Left ventricle myocardium inferior (tissue), 1 donor: ENCODE measurements around the gene PRKCQ. TPM values are rescaled to one million over a fixed set of nuclear protein-coding genes. Genes with fewer than 3 reads are reported as not detected.

Source experiments
- DNase-seq: peaks from one replicate; pipeline ENCODE4 v3.0.0-alpha.2; 2020
- H3K27ac ChIP-seq: fragments of 200-600 bp; replicated peaks from 2 replicates; pipeline ENCODE4 v1.8.0; 2021
- H3K27me3 ChIP-seq: fragments of 200-600 bp; 2 replicates; pipeline ENCODE4 v1.8.0; 2021; ENCODE audit warnings: low read depth
- H3K36me3 ChIP-seq: fragments of 200-600 bp; 2 replicates; pipeline ENCODE4 v1.8.0; 2021
- H3K4me1 ChIP-seq: fragments of 200-600 bp; 2 replicates; pipeline ENCODE4 v1.8.0; 2021
- H3K4me3 ChIP-seq: fragments of 200-600 bp; 2 replicates; pipeline ENCODE4 v1.8.0; 2021; ENCODE audit warnings: mild to moderate bottlenecking, moderate library complexity
- H3K9me3 ChIP-seq: fragments of 200-600 bp; replicated peaks from 2 replicates; pipeline ENCODE4 v1.8.0; 2021
- CTCF ChIP-seq: fragments of 200-600 bp; IDR thresholded peaks from 2 replicates; pipeline ENCODE4 v1.8.0; 2021; ENCODE audit warnings: antibody characterized with exemption, mild to moderate bottlenecking, borderline replicate concordance
- intact Hi-C: fragments of 100-400 bp; cut with micrococcal nuclease; formaldehyde crosslinking; loops from one replicate; pipeline ENCODE4 v1.11.0; 2022
- total RNA-seq: library from RNA; stranded (reverse); fragmentation: NEBNext Ultra II Directional; extraction: Animal tissue kit (Norgen Biotek cat#: 25700); gene quantifications from one replicate; pipeline ENCODE4 v1.2.1, GENCODE V29; 2021
- donor health status: DM: no; HTN: yes; CAD: no; lungs with severe emphysema.

Gene PRKCQ
- total RNA-seq, 1 donor from 2014 or later = 0.16 TPM

DNA sequence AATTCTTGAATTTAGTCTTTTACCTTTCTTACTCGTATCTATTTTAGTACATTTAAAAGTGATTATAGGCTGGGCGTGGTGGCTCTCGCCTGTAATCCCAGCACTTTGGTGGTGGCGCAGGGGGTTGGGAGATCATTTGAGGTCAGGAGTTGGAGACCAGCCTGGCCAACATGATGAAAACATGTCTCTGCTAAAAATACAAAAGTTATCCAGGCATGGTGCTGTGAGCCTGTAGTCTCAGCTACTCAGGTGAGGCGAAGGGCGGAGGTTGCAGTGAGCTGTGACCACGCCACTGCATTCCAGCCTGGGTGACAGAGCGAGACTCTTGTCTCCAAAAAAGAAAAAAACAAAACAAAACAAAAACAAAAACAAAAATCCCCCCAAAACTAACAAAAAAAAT, 12.2 kb downstream of the PRKCQ start:
- Histone ChIP-seq H3K27me3 (peaks cover 80% of the 10 kb centered on the region), H3K9me3 (no peaks in the 10 kb centered on the region), H3K27ac (no peak overlapping the region), H3K36me3 (no peaks in the 10 kb centered on the region), H3K4me3 (no peak overlapping the region), H3K4me1 (no peaks in the 10 kb centered on the region)
- no peak for DNase-seq
- TF ChIP-seq CTCF = no peak
- intact Hi-C loops = no loop called here

DNA sequence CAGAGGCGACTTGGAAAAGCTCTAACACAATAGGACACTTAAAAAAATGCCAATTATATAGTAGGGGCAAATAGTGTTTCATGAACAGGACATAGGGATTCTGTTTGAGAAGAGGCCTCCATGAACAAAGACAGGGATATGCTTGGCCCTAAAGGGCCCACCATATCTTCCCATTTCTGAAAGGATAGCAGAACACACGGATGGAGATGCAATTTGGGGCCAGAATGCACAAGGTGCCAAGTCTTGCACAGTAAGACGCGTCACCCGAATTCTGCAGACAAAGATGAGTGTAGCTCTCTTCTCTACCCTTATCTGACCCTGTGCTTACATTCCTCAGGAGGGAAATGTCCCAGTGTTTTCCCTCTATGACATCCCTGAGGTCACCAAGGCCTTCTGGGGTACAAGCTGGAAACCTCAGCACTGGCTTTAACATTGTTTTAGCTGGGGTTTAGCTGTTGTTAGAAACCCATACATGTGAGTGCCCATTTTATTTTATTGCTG, 12.8 kb downstream of the PRKCQ start:
- intact Hi-C loops = no loop called here
- peaks cover 75% of the 10 kb centered on the region for H3K27me3 ChIP-seq

DNA sequence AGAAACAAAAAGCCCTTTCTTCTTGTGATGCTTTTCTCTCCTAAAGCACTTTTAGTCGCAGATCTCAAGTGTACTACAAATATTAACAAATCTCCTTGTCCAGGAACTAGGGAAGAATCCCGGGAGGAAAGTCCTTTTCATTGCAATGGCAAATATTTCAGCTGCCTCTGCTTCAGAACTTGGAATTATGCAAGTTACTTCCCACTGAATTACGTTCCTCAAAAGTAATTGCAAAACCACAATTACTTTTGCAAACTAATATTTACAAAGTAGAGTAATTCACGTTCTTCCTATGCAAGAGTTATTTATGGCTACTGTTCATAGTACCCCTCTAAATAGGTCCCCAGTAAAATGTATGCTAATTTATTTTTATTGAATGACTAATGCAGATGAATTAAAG, 14.5 kb downstream of the PRKCQ start:
- no peak for DNase-seq
- no peak overlapping the region for H3K27ac ChIP-seq
- H3K4me3 ChIP-seq = no peak overlapping the region
- intact Hi-C loops = no loop called here
- no peak for TF ChIP-seq CTCF
- no peaks in the 10 kb centered on the region for H3K4me1 ChIP-seq
- peaks cover 70% of the 10 kb centered on the region for H3K27me3 ChIP-seq
- H3K9me3 ChIP-seq = no peaks in the 10 kb centered on the region
- no peaks in the 10 kb centered on the region for H3K36me3 ChIP-seq

More for the DNA sequence above, 12.8 kb downstream of the PRKCQ start:
- no peaks in the 10 kb centered on the region for H3K9me3 ChIP-seq
- H3K4me1 ChIP-seq = no peaks in the 10 kb centered on the region
- no peak overlapping the region for H3K4me3 ChIP-seq
- no peak for DNase-seq
- H3K36me3 ChIP-seq = no peaks in the 10 kb centered on the region
- TF ChIP-seq CTCF = no peak
- no peak overlapping the region for H3K27ac ChIP-seq

- H3K27me3 ChIP-seq = peaks cover 69% of the 10 kb centered on the region
- no peak for TF ChIP-seq CTCF
- H3K9me3 ChIP-seq = no peaks in the 10 kb centered on the region
- no peaks in the 10 kb centered on the region for H3K4me1 ChIP-seq
- intact Hi-C loops = no loop called here
- H3K4me3 ChIP-seq = no peak overlapping the region
- H3K27ac ChIP-seq = no peak overlapping the region
- H3K36me3 ChIP-seq = no peaks in the 10 kb centered on the region
- no peak for DNase-seq
These were observed 15.7 kb downstream of the PRKCQ start for GRCh38 chr10:6564367-6564766.

DNA sequence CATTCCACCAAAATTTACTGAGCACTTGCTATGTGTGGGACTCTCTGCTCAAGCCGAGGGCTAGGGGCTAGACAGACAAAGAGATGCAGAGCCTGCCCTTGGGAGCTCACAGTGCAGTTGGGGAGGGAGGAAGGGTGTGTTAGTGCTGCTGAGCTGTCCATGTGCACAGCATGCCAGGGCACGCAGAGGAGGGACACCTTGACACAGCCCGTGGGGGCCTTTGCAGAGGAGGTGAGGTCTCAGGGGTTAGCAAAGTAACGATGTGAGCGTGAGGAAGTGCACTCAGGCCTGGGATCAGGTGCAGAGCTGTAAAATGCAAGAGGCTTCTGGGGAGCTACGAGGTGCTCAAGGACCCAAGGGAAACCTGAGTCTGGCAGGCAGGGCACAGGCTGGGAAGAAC, 16.3 kb downstream of the PRKCQ start:
- Histone ChIP-seq H3K4me3 (no peak overlapping the region), H3K36me3 (no peaks in the 10 kb centered on the region), H3K4me1 (no peaks in the 10 kb centered on the region), H3K27ac (no peak overlapping the region), H3K27me3 (peaks cover 69% of the 10 kb centered on the region), H3K9me3 (no peaks in the 10 kb centered on the region)
- intact Hi-C loops = no loop called here
- no peak for DNase-seq
- TF ChIP-seq CTCF = no peak

DNA sequence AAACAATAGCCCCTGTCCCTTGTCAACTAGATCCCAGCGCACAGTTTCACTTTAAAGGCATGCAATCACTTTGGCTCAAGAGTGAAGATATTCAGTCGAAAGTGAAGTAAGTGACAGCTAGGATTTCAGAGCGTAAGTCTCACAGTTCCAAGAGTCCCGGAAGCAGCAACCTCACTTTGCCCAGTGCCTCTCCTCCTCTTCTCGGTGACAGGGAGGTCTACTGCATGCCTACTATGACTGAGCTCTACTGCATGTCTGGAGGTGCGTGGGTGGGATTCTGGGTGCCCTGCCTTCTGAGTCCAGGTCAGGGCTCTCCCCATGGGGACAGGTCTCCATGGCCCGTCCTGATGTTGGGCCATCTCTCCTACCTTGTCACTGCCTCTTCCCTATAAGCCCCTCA, 17.0 kb downstream of the PRKCQ start:
- Histone ChIP-seq H3K4me1 (no peaks in the 10 kb centered on the region), H3K27ac (no peak overlapping the region), H3K27me3 (peaks cover 65% of the 10 kb centered on the region), H3K36me3 (no peaks in the 10 kb centered on the region), H3K9me3 (no peaks in the 10 kb centered on the region), H3K4me3 (no peak overlapping the region)
- no peak for TF ChIP-seq CTCF
- no peak for DNase-seq
- intact Hi-C loops = no loop called here
